ENCODE results near the gene CD24.
"Not testable (repeated sequence)": the region's sequence is repeated elsewhere in the genome, so short reads cannot be mapped to it uniquely, and the experiment has no call there.

The CD24 gene

GRCh38 chr6:106974336-106974998 is at the start of gene CD24:
TSS of gene CD24 (minus strand) at chr6:106974729. CDS start at chr6:106974646, 83 bp downstream.
- DNase-seq, result peak; percentile 87

DNA sequence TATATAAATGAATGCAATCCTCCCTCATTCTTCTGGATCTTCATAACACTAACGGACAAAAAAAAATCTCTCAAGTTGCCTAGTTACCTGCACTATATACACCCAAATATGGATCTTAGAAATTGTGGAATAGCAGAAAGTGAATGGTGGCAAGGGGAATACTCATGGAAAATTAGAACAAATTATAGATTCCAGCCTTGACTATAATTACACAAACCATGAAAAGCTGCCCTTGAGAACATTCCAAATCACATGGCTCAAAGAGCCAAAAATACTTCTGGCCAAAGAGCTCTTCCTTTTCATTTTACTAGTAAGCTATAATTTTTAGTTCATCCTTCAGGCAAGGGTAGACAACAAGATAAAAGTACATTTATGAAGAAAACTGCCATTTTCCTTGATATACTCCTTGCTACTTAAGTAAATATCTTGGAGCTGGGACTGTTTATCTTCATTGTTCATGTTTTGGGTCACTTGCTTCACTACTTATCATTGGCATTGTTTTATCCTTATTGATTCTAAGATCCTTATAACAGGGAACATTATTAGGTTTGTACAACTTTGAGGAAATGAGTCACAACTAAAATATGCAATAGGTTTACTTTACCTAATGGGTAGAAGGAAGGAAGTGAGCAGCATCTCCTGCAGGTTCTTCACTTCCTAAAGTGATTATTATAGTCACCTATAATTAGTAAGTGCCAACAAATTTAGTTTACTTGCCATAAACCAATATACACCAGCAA is 47.1 kb upstream of the CD24 start:
- DNase-seq, result no peak

- no peak for DNase-seq
Measured at GRCh38 chr6:107020239-107020638, 45.7 kb upstream of the CD24 start.

DNA sequence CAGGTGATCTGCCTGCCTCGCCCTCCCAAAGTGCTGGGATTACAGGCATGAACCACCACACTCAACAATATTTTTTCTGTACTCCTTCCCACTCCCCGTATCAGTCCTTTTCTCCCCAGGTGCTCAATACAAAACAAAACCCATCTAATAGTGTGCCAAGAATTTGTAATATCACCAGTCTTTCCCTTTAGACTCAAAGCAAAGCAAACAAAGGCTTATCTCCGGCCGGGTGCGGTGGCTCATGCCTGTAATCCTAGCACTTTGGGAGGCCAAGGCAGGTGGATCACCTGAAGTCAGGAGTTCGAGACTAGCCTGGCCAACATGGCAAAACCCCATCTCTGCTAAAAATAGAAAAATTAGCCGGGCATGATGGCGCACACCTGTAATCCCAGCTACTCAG is 45.1 kb upstream of the CD24 start:
- not testable (repeated sequence) for DNase-seq

GRCh38 chr6:107019047-107019446 is 44.5 kb upstream of the CD24 start:
- DNase-seq, result no peak

- DNase-seq, result no peak
Measured at GRCh38 chr6:107009499-107009898, 35.0 kb upstream of the CD24 start.

DNA sequence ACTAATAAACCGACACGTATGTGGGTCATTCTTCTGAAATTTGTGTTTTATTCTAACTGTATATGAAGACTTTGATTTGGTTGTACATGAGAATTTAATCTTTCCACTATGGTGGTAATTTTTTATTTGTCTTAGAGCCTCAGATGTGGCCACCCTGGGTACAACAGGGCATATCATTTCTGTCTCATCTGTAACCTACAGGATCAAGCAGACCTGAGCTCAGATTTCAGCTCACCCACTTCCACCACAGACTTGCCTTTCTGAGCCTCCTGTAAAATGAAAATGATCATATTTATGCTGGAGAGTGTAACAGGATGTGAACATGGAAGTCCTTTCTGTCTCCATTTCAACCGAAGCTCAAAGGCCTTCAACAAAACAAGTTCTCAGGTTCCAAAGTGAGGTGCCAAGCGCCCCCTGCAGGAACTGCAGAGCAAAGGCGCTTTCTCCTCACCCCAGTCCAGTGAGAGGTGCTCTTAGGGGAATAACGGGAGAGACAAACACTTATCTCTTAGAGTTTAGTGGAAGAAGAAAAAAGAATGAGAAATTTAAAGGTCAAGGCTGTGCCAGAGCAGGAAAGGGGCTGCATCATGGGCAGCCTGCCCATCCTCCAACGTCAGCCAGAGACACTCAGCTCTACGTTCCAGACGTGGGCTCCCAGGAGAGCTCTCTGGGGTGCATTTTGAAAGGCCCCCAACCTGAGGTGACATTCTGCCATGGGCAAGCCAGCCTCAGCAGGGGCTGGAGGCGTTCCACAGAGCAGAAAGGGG is 23.0 kb upstream of the CD24 start:
- peak; percentile 61 for DNase-seq

GRCh38 chr6:106995640-106996039 is 21.1 kb upstream of the CD24 start:
- DNase-seq, result no peak

DNA sequence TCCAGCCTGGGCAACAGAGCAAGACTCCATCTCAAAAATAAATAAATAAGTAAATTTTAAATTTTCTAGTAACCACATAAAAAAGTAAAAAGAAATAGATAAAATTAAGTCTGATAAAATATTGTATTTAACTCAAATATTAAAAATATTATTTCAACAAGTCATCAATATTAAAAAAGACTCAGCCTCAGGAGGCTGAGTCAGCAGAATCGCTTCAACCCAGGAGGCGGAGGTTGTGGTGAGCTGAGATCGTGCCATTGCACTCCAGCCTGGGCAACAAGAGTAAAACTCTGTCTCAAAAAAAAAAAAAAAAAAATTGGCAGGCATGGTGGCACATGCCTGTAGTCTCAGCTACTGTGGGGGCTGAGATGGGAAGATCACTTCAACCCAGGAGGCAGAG is 15.2 kb upstream of the CD24 start:
- DNase-seq, result not testable (repeated sequence)

DNA sequence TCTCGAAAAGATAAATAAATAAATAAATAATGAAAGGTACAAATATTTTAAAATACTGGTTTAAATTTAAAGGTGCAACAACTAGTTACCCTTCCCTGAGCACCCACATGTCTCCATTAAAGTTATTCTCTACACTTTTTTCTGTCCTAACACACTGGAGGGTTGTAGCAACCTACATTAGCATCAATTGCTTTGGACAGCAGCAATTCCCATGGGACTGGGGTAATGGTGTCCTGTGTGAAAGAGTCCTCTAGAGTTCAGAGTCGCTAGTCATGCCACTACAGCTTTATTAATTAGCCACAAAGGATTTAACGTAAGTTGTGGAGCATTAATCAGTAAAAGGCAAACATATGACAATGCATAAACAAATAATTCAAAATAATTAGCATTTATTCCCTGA is 14.1 kb upstream of the CD24 start:
- no peak for DNase-seq

DNA sequence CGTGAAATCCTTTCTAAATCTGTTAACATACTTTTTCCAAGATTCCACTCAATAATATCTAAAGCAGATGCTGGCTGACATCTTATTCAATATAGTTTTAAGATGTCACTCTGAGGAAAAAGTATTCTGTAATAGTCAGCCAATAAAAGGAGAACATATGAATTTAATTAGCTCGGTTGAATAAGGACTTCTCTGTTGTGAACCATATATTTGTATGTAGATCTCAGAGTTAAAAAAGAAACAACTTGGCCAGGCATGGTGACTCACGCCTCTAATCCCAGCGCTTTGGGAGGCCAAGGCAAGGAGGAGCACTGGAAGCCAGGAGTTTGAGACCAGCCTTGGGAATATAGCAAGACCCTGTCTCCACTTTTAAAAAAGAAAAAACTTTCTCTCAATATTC is 7.4 kb upstream of the CD24 start:
- DNase-seq, result no peak

DNA sequence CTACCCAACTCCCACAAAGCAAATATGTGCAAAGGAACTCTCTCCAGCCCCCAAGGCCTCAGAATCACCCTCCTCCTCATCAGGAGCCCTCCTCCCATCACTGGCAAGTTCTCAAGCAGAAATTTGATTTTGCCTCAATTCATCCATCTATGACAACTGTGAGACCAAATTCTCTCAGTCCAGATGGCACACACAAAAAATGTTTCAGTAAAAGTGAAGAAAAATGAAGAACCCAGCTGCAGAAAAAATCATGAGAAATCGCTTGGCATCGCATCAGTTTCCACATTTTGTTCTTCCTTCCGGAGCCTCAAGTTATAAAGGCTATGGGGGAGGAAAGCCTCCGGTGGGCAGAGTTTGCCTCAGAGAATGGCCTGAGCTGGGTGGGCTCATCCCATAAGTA is 6.4 kb upstream of the CD24 start:
- no peak for DNase-seq

DNA sequence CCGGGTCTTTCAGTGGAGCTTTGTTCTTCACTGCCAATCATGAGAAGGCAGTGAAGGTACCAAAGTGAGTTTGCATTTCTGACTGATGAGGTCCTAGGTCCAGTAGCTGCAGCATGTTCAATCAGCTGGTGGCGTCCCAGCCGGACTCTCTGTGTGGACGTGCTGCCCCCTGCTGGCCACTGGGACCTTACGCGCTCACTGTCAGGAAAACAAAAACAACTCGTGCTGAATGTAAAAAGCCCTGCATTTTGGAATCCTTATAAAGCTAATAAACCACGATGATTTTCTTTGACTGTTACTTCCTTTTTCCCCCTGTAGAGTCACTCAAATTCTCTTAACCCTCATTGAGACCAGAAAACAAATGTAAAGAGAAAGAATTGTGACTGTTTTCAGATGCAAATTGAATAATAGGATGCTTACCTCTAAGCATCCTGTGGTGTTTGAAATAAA is 4.9 kb upstream of the CD24 start:
- peak; percentile 82 for DNase-seq

DNA sequence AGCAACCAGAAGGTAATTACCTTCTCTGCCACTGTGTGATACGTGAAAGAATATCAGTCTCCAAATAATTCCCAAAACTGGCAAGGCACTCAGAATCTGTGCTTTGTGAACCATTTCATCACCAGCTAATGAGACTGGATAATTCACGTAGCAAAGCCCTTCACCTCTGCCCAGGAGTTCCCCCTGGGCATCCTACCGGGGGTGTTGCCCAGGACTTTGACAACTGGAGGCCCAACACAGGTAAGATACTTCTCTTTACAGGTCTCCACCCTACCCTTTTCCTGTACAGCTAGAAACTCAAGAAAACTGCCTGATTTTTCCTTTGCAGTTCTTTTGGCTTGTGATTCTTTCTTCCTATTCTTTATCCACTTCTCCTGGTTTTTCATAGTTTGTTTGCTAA is 2.7 kb upstream of the CD24 start:
- no peak for DNase-seq

DNA sequence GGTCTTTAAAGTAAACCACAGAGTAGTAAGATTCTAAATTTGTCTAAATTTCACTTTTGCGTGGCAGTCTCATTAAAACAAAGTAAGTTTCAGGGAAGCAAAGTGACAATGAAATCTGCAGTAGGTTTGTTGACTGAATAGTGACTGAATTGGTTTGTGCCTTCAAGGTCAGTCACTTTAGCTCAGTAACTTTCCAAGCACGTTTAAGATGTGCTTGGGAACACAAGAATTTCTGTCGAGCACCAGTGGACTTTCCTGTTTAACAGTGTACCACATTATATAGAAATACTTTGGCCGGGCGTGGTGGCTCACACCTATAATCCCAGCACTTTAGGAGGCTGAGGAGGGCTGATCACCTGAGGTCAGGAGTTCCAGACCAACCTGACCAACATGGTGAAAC is 1.7 kb upstream of the CD24 start:
- no peak for DNase-seq

- DNase-seq, result peak; percentile 67
Measured at GRCh38 chr6:106975738-106976064, 1.2 kb upstream of the CD24 start.

- DNase-seq, result peak; percentile 86
Measured at GRCh38 chr6:106974999-106975737, 639 bp upstream of the CD24 start.

DNA sequence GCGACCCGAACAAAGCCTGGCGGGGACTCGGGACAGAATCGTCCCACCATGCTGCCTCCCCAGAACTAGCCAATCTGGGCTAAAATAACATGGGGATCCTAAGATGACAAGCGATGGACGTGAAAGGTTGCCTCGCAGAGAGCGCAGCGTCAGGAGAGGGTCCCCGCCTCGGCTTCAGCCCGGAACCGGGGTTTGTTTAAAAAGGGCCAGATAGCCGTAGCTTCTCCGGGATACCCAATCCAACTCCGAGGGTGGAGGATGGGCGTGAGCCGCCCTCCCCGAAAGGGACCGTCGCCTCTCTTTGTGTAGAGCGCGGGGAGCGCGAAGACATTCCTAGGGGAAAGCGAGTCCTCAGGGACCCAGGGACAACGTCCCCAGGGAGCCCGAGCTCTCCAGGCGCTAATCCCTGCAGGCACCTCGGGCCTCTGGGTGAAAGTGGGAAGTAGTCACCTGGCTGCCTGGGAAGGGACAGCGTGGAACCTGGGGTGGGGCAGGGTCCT is 643 bp downstream of the CD24 start:
- peak; percentile 68 for DNase-seq

- peak; percentile 63 for DNase-seq
Measured at GRCh38 chr6:106973018-106973835, 1.3 kb downstream of the CD24 start.

- peak; percentile 65 for DNase-seq
Measured at GRCh38 chr6:106972500-106972899, 2.0 kb downstream of the CD24 start.

DNA sequence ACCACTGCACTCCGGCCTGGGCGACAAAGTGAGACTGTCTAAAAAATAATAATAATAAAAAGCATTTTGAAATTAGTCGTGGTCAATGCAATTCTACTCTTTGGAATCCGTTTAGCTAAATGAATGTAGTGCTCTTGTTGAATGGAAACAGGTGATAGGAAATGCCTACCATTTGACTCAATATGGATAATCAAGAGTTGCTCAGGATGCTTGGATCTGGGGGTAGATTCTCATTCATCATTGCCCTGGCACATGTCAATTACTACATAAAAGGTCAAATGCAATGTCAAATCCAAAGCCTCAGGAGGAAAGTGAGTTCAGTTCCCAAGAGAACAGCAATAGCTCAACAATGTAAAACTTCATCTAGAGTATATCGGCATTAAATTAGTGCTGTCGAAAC is 3.8 kb downstream of the CD24 start:
- DNase-seq, result not testable (repeated sequence)

GRCh38 chr6:106967936-106968555 is 6.5 kb downstream of the CD24 start:
- DNase-seq, result no peak
